HG03135 (cell line): ENCODE data around the gene DUSP11.
"Not testable (repeated sequence)": the region's sequence is repeated elsewhere in the genome, so short reads cannot be mapped to it uniquely, and the experiment has no call there.

Source experiments
- ATAC-seq: cut with Tn5 transposase; IDR thresholded peaks from one replicate; pipeline ENCODE4 v1.9.1; 2021; ENCODE audit warnings: mild to moderate bottlenecking, moderate library complexity; ENCODE audit not compliant: unreplicated experiment

DUSP11 gene

DNA sequence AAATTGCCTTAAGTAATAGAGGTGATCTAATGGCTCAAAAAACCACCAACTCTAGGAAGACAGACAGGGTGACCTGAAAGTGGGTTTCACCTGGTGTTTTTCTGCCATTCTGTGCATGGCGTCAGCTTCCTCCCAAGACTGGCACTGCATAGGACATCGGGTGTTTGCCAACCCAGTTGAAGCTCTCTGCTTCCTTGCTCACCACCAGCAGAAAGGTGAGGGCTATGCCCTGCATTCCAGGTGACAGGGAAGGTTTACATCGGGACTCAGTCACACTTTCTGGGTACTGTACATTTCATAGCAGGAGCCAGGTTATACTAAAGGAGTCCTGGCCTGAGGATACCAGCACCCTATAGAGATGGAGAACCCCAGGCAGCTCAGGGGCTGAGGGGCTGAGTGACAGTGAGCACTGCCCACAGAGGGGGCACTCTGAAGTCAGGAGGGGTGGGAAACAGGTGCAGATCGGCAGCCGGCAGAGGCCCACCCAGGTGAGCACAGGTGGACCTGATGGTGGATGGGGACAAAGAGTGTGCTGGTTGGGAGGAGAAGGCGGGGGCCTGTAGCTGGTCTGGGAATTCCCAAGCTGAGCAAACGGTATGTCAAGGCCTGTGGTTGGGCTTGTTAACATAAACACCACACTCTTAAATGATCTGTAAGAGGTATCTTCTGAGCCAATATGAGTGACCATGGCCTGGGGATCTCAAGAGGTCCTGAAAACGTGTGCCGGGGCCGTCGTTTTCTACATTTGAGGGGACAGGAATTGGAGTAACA, 60.9 kb downstream of the DUSP11 start:
- no peak for ATAC-seq

DNA sequence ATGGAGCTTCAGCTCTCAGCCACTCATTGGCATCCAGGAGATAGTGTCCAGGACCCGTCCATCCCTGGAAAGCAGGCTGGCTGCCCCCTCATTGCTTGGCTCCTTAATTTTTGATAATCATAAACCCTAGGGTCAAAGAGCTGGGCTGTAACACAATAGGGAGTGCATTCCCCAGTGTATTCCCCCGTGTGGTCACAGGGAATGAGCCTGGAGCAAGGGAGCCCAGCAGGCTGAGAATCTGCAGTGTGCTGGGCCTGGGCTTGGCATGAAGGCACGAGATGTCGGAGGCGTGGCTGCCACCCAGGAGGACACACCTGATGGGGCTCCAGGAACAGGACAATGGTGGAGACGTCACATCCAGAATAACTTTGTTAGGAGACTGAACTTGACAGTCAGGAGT, 61.5 kb downstream of the DUSP11 start:
- ATAC-seq = no peak

DNA sequence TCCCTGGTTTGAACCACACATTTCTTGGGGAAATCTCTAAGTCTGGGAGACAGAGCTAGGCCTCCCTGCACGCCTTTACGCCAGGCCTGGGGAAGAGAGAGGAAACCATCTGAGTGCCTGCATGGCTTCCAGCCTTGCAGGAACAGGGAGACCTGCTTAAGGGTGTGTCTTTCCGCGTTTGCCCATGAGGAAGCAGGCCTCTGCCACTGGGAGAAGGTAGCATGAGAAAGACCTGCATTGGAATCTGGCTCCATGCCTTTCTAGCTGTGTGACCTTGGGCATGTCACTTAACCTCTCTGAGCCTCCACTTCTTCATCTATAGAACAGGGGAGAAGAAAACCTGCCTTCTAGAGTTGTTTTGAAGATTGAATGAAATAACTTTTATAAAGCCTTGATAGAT, 62.2 kb downstream of the DUSP11 start:
- not testable (repeated sequence) for ATAC-seq

DNA sequence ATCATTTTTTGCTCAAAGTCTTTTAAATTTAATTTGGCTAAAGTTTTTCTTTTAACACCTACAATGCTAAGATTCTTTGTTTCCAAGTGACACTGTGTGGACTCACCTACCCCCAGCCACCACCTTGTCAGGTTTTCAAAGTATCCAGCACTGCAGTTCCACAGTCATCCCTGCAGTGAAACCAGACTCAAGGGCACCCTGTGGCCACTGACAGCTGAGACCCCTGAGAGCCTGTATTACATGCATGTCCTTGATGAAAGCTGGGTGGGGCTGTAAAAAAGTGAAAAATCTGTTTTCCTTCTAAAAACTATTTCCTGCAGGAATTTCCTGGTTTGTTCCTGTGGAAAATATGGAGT, 62.7 kb downstream of the DUSP11 start:
- ATAC-seq = no peak

DNA sequence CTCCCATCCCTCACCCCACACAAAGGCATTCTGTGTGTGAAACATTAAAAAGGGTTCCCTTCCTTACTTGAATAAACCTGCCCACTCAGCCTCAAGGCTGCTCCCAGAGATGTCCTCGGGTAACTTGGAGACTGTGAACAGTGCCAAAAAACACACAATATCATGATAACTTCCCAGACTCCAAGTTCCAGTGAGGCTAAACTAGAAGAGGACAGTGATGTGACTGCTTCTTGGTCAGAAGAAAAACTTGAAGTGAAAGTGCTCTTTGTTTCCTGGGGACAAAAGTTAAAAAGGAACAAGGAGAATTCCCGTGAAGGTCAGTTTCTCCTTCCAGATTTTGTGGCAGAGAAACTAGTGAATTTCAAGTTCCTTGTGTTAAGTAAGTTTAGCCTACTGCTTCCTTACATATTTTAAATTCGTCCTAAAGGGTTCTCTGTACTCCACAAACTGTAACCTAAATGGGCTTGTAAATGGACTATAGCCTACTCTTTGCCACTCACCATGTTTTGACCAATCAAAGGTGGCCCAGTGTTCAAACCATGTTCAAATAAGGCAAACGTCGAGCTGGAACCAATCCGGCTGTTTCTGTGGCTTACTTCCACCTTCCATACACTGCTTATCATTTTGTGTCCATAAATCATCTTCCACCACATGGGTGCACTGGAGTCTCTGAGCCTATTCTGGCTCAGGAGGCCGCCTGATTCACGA, 63.2 kb downstream of the DUSP11 start:
- no peak for ATAC-seq

DNA sequence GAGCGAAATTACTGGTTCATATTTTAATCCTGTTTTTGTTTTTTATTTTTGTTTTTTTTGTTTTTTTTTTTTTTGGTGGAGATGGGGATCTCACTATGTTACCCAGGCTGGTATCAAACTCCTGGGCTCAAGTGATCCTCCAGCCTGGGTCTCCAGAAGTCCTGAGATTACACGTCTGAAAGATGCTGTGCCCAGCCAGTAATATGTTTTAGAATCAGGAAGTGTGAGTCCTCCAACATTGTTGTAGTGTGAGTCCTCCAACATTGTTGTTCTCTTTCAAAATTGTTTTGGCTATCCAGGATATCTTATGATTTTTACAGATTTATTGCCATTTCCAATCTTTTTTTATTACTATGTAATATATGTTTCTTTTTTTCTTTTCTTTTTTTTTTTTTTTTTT, 65.8 kb downstream of the DUSP11 start:
- no peak for ATAC-seq
